ENCODE results near the gene PTPRN2.

DNA sequence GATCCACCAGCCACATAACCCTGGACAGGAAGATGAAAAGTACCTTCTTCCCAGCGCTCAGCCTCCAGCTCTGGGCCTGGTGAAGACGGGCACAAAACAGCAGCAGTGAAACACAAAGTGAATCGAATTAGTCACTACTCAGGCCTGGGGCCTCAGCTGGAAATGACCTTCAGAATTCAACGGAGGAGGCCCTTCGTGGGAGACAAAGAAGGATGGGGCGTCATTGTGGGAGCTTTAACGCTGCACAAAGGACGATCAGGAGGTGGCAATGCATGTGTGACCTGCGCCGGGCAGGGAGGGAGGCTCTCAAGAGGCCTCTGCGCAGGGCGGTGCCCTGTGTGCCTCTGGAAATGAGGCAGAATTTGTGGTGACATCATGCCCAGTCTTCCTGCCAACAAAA lies 1089.0 kb downstream of the PTPRN2 start:
- TF ChIP-seq POLR2A (IDR thresholded peaks at IDR 0.05) = no peak
- TF ChIP-seq, protein P1, sequence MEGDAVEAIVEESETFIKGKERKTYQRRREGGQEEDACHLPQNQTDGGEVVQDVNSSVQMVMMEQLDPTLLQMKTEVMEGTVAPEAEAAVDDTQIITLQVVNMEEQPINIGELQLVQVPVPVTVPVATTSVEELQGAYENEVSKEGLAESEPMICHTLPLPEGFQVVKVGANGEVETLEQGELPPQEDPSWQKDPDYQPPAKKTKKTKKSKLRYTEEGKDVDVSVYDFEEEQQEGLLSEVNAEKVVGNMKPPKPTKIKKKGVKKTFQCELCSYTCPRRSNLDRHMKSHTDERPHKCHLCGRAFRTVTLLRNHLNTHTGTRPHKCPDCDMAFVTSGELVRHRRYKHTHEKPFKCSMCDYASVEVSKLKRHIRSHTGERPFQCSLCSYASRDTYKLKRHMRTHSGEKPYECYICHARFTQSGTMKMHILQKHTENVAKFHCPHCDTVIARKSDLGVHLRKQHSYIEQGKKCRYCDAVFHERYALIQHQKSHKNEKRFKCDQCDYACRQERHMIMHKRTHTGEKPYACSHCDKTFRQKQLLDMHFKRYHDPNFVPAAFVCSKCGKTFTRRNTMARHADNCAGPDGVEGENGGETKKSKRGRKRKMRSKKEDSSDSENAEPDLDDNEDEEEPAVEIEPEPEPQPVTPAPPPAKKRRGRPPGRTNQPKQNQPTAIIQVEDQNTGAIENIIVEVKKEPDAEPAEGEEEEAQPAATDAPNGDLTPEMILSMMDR (IDR thresholded peaks at IDR 0.05) = no peak
